ENCODE measurements around the gene RAB37.

RAB37 gene

DNA sequence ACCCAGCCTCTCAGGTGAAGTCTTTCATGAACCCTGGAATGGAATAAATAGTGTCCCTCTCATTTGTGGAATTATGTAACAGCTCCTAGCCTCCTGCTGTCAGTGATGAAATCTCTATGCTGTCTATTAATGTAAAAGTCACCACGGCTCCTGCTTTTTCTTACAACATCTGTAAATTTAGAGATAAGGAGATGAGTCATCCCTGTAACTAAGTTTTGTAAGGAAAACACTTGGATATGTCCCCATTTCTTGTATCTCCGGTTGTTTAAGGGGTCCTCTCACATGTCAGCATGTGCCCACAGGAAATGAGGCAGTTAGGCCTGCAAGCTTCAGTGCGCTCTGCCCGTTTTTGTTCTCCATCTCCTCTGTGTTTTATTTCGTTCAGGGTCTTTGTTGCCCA, 41.9 kb downstream of the RAB37 start:
- no peaks in the 10 kb centered on the region for H3K4me1 ChIP-seq (ENCODE audit: control insufficient read depth, insufficient read depth, low read length)
- H3K27me3 ChIP-seq (ENCODE audit: control insufficient read depth, insufficient read depth, low read length): no peaks in the 10 kb centered on the region
- H3K4me3 ChIP-seq (ENCODE audit: low read length): no peak overlapping the region
- no peaks in the 10 kb centered on the region for H3K9me3 ChIP-seq (ENCODE audit: control insufficient read depth, insufficient read depth, low read length)
- DNase-seq (ENCODE audit: low read depth, low spot score): no peak
- no CpG with 5 or more reads among the region's 5 CpGs for WGBS (ENCODE audit: insufficient coverage, insufficient read length)
- no peak overlapping the region for H3K27ac ChIP-seq (ENCODE audit: low read length)
- no peaks in the 10 kb centered on the region for H3K36me3 ChIP-seq (ENCODE audit: control insufficient read depth, insufficient read depth, low read length)

DNA sequence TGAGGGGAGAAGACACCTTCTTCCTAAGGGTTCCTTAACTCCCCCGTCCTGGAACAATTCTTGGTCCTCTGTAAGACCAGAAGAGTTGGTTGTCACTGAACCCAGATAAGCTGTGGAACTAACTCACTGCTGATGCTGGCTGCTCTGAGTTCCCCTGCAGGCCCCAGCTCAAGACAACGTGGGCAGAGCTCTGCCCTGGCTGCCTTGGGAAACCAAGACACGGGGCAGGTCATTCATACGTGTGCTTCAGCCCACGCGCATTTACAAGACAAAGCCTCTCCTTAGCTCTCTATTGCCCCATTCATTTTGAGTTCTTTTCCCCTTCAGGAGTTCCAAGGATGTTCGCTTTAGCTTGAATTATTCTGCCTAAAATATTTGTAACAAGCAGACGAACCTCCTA, 42.4 kb downstream of the RAB37 start:
- no peak overlapping the region for H3K27ac ChIP-seq (ENCODE audit: low read length)
- no peaks in the 10 kb centered on the region for H3K4me1 ChIP-seq (ENCODE audit: control insufficient read depth, insufficient read depth, low read length)
- no peaks in the 10 kb centered on the region for H3K27me3 ChIP-seq (ENCODE audit: control insufficient read depth, insufficient read depth, low read length)
- no peaks in the 10 kb centered on the region for H3K9me3 ChIP-seq (ENCODE audit: control insufficient read depth, insufficient read depth, low read length)
- no peak for DNase-seq (ENCODE audit: low read depth, low spot score)
- no CpG with 5 or more reads among the region's 8 CpGs for WGBS (ENCODE audit: insufficient coverage, insufficient read length)
- no peak overlapping the region for H3K4me3 ChIP-seq (ENCODE audit: low read length)
- no peaks in the 10 kb centered on the region for H3K36me3 ChIP-seq (ENCODE audit: control insufficient read depth, insufficient read depth, low read length)

DNA sequence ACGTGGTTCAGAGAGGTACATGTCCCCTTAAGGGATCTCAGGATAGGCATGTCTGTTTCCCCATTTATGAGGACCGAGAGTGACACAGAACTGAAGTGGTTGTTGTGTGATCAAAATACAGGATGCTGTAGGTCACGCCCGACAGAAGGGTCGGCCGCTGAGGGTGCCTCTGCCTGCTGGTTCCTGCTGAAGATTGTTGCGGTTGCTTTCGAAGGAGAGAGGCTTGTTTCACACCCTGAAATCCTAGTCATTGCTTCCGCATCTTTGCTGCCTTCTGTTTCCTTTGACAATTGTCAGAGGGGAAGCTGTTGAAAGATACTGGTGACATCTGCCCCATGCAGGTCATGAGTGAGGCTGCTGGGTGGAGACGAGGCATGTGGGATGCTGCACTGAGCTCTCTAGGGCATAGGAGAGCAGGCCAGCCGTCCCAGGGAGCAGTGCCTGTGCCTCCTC, 42.9 kb downstream of the RAB37 start:
- no peak overlapping the region for H3K27ac ChIP-seq (ENCODE audit: low read length)
- no CpG with 5 or more reads among the region's 11 CpGs for WGBS (ENCODE audit: insufficient coverage, insufficient read length)

DNA sequence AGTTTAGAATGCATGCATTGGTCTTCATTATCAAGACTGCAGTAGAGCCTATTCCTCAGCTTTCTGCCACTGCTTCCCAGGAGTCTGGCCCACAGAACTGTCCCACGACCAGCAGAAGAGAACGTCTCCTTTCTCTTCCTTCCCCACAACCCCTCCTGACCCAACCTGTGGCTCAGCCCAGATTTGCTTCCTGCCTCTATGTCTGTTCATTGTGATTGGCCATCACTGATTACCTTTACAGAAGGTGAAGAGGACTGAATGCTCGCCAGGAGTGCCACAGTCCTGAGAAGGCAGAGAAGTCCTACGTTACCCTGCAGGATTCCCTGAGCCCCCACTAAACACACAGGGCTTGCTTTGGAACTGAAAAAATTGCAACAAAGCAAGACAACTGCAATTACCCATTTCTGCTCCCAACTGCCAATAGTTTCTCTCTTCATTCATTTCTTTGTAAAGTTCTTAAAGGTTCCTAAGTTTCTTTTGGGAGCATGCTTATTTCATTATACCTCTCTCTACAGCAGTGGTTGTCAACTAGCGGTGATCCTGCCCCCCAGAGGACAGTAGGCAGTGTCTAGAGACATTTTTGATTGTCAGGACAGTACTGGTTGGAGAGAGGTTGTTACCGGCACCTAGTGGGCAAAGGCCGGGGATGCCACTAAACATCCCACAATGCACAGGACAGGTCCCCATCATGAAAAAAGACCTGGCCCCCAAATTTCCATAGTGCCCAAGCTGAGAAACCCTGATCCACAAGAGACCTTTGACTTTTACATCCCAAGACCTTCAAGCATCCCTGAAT, 43.6 kb downstream of the RAB37 start:
- no peaks in the 10 kb centered on the region for H3K36me3 ChIP-seq (ENCODE audit: control insufficient read depth, insufficient read depth, low read length)
- no CpG with 5 or more reads among the region's 7 CpGs for WGBS (ENCODE audit: insufficient coverage, insufficient read length)
- no peaks in the 10 kb centered on the region for H3K9me3 ChIP-seq (ENCODE audit: control insufficient read depth, insufficient read depth, low read length)
- no peaks in the 10 kb centered on the region for H3K27me3 ChIP-seq (ENCODE audit: control insufficient read depth, insufficient read depth, low read length)
- peak; percentile 22 for DNase-seq (ENCODE audit: low read depth, low spot score)
- no peak overlapping the region for H3K27ac ChIP-seq (ENCODE audit: low read length)
- H3K4me3 ChIP-seq (ENCODE audit: low read length): no peak overlapping the region
- H3K4me1 ChIP-seq (ENCODE audit: control insufficient read depth, insufficient read depth, low read length): no peaks in the 10 kb centered on the region

More for the DNA sequence above, 42.9 kb downstream of the RAB37 start:
- Histone ChIP-seq H3K27me3 (ENCODE audit: control insufficient read depth, insufficient read depth, low read length) (no peaks in the 10 kb centered on the region), H3K4me1 (ENCODE audit: control insufficient read depth, insufficient read depth, low read length) (no peaks in the 10 kb centered on the region), H3K4me3 (ENCODE audit: low read length) (no peak overlapping the region), H3K9me3 (ENCODE audit: control insufficient read depth, insufficient read depth, low read length) (no peaks in the 10 kb centered on the region), H3K36me3 (ENCODE audit: control insufficient read depth, insufficient read depth, low read length) (no peaks in the 10 kb centered on the region)
- no peak for DNase-seq (ENCODE audit: low read depth, low spot score)

DNA sequence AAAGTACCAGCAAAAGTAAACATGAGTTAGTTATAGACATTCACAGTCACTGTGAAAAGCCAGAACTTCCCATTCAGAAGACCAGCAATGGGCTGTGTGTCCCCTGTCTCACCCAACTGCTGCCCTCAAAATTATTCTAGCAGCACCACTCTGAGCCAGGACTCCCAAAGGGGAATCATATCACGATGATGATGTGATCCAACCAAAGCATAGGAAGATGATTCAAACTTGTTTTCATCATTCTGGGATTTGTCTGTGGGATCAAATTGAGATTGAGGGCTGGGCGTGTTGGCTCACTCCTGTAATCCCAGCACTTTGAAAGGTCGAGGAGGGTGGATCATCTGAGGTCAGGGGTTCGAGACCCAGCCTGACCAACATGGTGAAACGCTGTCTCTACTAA, 45.5 kb downstream of the RAB37 start:
- no peaks in the 10 kb centered on the region for H3K27me3 ChIP-seq (ENCODE audit: control insufficient read depth, insufficient read depth, low read length)
- H3K4me3 ChIP-seq (ENCODE audit: low read length): no peak overlapping the region
- no peaks in the 10 kb centered on the region for H3K36me3 ChIP-seq (ENCODE audit: control insufficient read depth, insufficient read depth, low read length)
- H3K27ac ChIP-seq (ENCODE audit: low read length): no peak overlapping the region
- no peaks in the 10 kb centered on the region for H3K4me1 ChIP-seq (ENCODE audit: control insufficient read depth, insufficient read depth, low read length)
- H3K9me3 ChIP-seq (ENCODE audit: control insufficient read depth, insufficient read depth, low read length): no peaks in the 10 kb centered on the region
- WGBS (ENCODE audit: insufficient coverage, insufficient read length): no CpG with 5 or more reads among the region's 5 CpGs
- DNase-seq (ENCODE audit: low read depth, low spot score): no peak

DNA sequence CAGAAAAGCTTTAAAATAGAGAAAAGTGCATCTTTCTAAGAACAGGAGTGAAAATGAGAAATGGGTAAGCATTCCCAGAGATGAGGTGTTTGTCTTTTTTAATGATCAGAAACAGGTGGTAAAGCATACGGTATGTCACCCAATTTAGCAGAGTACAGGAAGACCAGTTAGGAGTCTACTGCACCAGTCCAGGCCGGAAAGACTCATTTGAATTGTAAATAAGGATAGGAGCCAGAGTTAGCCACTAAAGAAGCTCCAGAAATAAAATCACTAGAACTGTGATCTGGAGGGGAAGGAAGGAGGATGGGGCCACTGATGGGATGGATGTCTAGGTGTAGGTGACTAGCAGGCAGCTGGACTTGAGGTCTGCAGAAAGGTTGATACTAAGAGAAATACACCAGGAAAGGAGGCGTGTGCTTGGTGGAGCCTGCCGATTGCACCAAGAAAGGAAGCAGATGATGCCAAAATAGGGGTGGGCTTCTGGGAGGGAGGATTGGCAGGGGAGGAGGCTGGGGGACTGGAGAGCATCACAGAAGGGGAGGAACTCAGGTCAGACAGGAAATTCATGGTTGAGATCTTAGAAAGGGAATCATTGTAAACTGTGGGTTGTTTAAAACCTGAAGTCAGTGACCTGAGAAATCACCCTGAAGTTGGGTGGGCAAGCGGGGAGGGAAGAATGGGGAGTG, 47.2 kb downstream of the RAB37 start:
- no CpG with 5 or more reads among the region's 5 CpGs for WGBS (ENCODE audit: insufficient coverage, insufficient read length)
- H3K4me1 ChIP-seq (ENCODE audit: control insufficient read depth, insufficient read depth, low read length): no peaks in the 10 kb centered on the region
- H3K27me3 ChIP-seq (ENCODE audit: control insufficient read depth, insufficient read depth, low read length): no peaks in the 10 kb centered on the region
- no peak overlapping the region for H3K4me3 ChIP-seq (ENCODE audit: low read length)
- H3K9me3 ChIP-seq (ENCODE audit: control insufficient read depth, insufficient read depth, low read length): no peaks in the 10 kb centered on the region
- H3K36me3 ChIP-seq (ENCODE audit: control insufficient read depth, insufficient read depth, low read length): 0 out of 2 replicates have a peak, but pooled peaks cover 3% of the 10 kb centered on the region
- DNase-seq (ENCODE audit: low read depth, low spot score): no peak
- H3K27ac ChIP-seq (ENCODE audit: low read length): no peak overlapping the region

DNA sequence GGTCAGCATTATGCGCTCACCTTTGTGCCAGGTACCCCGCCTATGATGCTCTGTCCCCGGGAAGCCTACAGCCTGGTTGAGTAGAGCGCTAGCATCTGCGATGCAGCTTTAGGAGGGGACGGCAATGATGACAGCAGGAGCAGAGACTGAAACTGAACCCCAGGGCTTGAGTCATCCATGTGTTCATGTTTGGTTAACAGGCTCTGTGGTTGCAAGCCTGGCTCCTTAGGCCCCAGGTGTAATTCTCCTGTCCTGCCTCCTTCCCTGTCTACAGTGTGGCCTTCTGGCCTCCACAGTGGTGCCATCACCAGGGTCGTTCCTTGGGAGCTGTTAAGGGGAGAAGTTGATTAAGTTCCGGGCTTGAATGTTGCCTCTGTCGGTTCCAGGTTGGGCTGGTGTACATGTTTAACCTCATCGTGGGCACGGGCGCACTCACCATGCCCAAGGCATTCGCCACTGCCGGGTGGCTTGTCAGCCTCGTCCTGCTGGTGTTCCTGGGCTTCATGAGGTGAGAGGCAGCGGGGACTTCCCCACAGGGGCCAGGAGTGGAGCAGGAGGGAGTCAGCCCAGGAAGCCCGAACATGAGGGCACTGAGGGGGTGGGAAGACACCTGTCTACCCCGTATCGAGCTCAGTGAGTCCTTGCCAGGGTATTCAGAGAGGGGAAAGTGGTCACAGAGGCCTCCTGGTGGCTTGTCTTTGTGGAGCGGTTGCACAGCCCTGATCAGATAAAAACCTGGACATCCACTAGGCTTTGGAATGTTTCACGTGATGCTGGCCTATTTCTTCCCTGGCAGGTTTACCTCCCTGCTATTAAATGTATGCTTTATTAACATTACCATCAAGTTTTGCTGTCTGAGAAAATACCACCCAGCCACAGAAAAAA, 48.3 kb downstream of the RAB37 start:
- Histone ChIP-seq H3K4me1 (ENCODE audit: control insufficient read depth, insufficient read depth, low read length) (peaks cover 2% of the 10 kb centered on the region; the same call in 1 of the 2 replicates), H3K36me3 (ENCODE audit: control insufficient read depth, insufficient read depth, low read length) (peaks cover 5% of the 10 kb centered on the region; the same call in 1 of the 2 replicates), H3K9me3 (ENCODE audit: control insufficient read depth, insufficient read depth, low read length) (no peaks in the 10 kb centered on the region), H3K4me3 (ENCODE audit: low read length) (no peak overlapping the region), H3K27ac (ENCODE audit: low read length) (no peak overlapping the region), H3K27me3 (ENCODE audit: control insufficient read depth, insufficient read depth, low read length) (no peaks in the 10 kb centered on the region)
- WGBS (ENCODE audit: insufficient coverage, insufficient read length): no CpG with 5 or more reads among the region's 21 CpGs
- DNase-seq (ENCODE audit: low read depth, low spot score): no peak

DNA sequence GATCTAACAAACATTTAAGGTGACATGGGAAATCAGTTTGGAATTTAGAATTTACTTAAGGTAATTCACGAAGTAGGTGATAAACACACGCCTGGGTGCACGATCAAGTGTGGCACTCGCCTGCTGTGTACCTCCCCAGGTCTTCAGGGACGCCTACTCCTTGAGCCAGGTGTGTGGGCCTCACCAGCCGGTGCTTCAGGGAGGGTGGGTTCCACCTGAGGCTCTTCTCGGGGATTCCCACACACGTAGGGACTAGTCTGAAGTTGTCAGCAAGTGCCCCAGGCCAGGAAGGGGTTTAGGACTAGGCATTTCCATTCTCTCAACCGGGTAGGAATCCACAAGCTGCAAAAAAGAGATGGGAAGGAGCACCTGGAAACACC, 48.9 kb downstream of the RAB37 start:
- no CpG with 5 or more reads among the region's 9 CpGs for WGBS (ENCODE audit: insufficient coverage, insufficient read length)
- Histone ChIP-seq H3K9me3 (ENCODE audit: control insufficient read depth, insufficient read depth, low read length) (no peaks in the 10 kb centered on the region), H3K27ac (ENCODE audit: low read length) (no peak overlapping the region), H3K4me3 (ENCODE audit: low read length) (no peak overlapping the region), H3K27me3 (ENCODE audit: control insufficient read depth, insufficient read depth, low read length) (no peaks in the 10 kb centered on the region), H3K4me1 (ENCODE audit: control insufficient read depth, insufficient read depth, low read length) (peaks cover 2% of the 10 kb centered on the region; the same call in 1 of the 2 replicates), H3K36me3 (ENCODE audit: control insufficient read depth, insufficient read depth, low read length) (peaks cover 7% of the 10 kb centered on the region; the same call in 1 of the 2 replicates)
- DNase-seq (ENCODE audit: low read depth, low spot score): no peak

DNA sequence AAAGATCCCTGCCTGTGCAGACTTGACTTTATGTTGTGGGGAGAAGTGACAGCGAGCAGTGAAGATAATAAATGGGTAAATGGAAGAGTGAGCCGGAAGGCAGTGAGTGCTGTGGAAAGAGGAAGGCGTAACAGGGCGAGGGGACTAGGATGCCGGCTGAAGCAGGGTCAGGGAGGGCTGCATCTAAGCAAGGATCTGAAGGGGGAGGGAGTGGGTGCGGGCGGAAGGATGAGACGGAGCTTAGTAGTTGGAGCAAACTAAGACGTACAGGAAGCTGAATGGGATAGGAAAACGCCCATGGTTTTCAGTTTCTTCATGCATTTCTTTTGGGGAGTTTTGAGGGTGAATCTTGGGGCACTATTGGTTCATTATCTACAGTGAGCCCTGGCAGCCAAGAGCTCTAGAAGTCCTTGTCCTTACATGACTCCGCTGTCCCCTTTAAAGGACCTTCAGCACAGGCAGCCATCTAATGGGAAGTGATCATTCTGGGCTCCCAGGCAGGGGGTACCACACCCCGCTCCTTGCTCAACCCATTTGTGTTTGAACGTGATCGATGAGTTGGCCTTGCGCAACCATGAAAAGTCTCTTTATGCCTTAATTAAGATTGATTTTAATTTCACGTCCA, 49.5 kb downstream of the RAB37 start:
- H3K36me3 ChIP-seq (ENCODE audit: control insufficient read depth, insufficient read depth, low read length): peaks cover 7% of the 10 kb centered on the region; the same call in 1 of the 2 replicates
- no peak for DNase-seq (ENCODE audit: low read depth, low spot score)
- peaks cover 2% of the 10 kb centered on the region; the same call in 1 of the 2 replicates for H3K4me1 ChIP-seq (ENCODE audit: control insufficient read depth, insufficient read depth, low read length)
- no peaks in the 10 kb centered on the region for H3K27me3 ChIP-seq (ENCODE audit: control insufficient read depth, insufficient read depth, low read length)
- no CpG with 5 or more reads among the region's 16 CpGs for WGBS (ENCODE audit: insufficient coverage, insufficient read length)
- no peak overlapping the region for H3K27ac ChIP-seq (ENCODE audit: low read length)
- H3K4me3 ChIP-seq (ENCODE audit: low read length): no peak overlapping the region
- no peaks in the 10 kb centered on the region for H3K9me3 ChIP-seq (ENCODE audit: control insufficient read depth, insufficient read depth, low read length)
